Measurements from ENCODE around the gene CFAP298. TPM values are rescaled to one million over a fixed set of nuclear protein-coding genes. Genes with fewer than 3 reads are reported as not detected.

CFAP298 gene
- polyA plus RNA-seq, 3 donors = 18.7 to 28.7 (median 26.5) TPM

DNA sequence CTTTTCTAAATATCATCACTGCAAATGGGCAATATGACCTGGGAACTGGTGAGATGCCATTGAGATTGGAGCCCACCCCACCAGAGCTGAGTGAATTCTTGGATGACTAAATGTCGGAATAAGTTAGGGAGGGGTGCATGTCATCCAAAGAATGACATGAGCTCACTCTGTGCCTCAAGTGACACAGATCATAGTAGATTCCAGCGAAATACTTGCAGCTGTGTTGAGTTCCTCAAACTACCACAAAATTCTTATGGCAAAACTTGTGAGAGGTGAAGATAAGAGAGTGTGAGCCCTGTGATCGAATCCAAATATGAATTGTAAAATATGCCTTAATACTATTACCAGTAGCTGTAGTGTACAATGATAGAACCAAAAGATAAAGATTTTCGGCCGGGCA is 24.5 kb downstream of the CFAP298 start:
- no peak overlapping the region for H3K27ac ChIP-seq (ENCODE audit: low read depth in 1 of 2, low read length in 2 of 2)
- no peaks in the 10 kb centered on the region for H3K9me3 Mint-ChIP-seq
- H3K36me3 ChIP-seq (replicated peaks in 1 of 2; ENCODE audit: control insufficient read depth in 1 of 2, insufficient read depth in 2 of 2, low read length in 2 of 2) = no peaks in the 10 kb centered on the region
- no peaks in the 10 kb centered on the region for H3K9me3 ChIP-seq (replicated peaks in 1 of 2; ENCODE audit: control insufficient read depth in 1 of 2, insufficient read depth in 1 of 2, low read length in 2 of 2)
- no peaks in the 10 kb centered on the region for H4K20me1 ChIP-seq (ENCODE audit: insufficient read depth, low read length)
- H3K4me1 Mint-ChIP-seq = no peaks in the 10 kb centered on the region
- no peak overlapping the region for H3K27ac Mint-ChIP-seq
- no peak overlapping the region for H2AFZ ChIP-seq (ENCODE audit: insufficient read depth, low read depth, low read length, poor library complexity, severe bottlenecking)
- H3K27me3 Mint-ChIP-seq (ENCODE audit: low read depth in 3 of 3) = peaks cover 0 to 1% (median 0%) of the 10 kb centered on the region in 3 donors
- no peak for DNase-seq
- no peaks in the 10 kb centered on the region for H3K79me2 ChIP-seq (ENCODE audit: insufficient read depth, low read length)
- no peak overlapping the region for H3K4me3 ChIP-seq (replicated peaks in 1 of 3; ENCODE audit: low read depth in 2 of 3, low read length in 3 of 3)
- no peaks in the 10 kb centered on the region for H3K27me3 ChIP-seq (ENCODE audit: control insufficient read depth in 2 of 2, insufficient read depth in 2 of 2, low read length in 2 of 2)
- no CpG with 5 or more reads among the region's 5 CpGs for WGBS (ENCODE audit: insufficient coverage)
- TF ChIP-seq, protein P1, sequence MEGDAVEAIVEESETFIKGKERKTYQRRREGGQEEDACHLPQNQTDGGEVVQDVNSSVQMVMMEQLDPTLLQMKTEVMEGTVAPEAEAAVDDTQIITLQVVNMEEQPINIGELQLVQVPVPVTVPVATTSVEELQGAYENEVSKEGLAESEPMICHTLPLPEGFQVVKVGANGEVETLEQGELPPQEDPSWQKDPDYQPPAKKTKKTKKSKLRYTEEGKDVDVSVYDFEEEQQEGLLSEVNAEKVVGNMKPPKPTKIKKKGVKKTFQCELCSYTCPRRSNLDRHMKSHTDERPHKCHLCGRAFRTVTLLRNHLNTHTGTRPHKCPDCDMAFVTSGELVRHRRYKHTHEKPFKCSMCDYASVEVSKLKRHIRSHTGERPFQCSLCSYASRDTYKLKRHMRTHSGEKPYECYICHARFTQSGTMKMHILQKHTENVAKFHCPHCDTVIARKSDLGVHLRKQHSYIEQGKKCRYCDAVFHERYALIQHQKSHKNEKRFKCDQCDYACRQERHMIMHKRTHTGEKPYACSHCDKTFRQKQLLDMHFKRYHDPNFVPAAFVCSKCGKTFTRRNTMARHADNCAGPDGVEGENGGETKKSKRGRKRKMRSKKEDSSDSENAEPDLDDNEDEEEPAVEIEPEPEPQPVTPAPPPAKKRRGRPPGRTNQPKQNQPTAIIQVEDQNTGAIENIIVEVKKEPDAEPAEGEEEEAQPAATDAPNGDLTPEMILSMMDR (IDR thresholded peaks at IDR 0.05) = no peak
- H3K4me3 Mint-ChIP-seq = no peak overlapping the region
- no peak overlapping the region for H3K9ac ChIP-seq (ENCODE audit: insufficient read depth, low read length, poor library complexity, severe bottlenecking)
- no peaks in the 10 kb centered on the region for H3K36me3 Mint-ChIP-seq
- H3K4me1 ChIP-seq (ENCODE audit: control insufficient read depth in 1 of 2, insufficient read depth in 2 of 2, low read length in 2 of 2) = no peaks in the 10 kb centered on the region
- no peak overlapping the region for H3K4me2 ChIP-seq (replicated peaks; ENCODE audit: extremely low read depth, low read length, poor library complexity, severe bottlenecking)
- intact Hi-C loops (cut with micrococcal nuclease) = no loop called here

GRCh38 chr21:32587120-32587519 is 25.1 kb downstream of the CFAP298 start:
- TF ChIP-seq, protein P1 (IDR thresholded peaks at IDR 0.05) = no peak
- Histone ChIP-seq H3K27me3 (ENCODE audit: control insufficient read depth in 2 of 2, insufficient read depth in 2 of 2, low read length in 2 of 2) (no peaks in the 10 kb centered on the region), H2AFZ (ENCODE audit: insufficient read depth, low read depth, low read length, poor library complexity, severe bottlenecking) (no peak overlapping the region), H3K4me1 (ENCODE audit: control insufficient read depth in 1 of 2, insufficient read depth in 2 of 2, low read length in 2 of 2) (no peaks in the 10 kb centered on the region), H3K36me3 (replicated peaks in 1 of 2; ENCODE audit: control insufficient read depth in 1 of 2, insufficient read depth in 2 of 2, low read length in 2 of 2) (no peaks in the 10 kb centered on the region), H3K4me3 (replicated peaks in 1 of 3; ENCODE audit: low read depth in 2 of 3, low read length in 3 of 3) (no peak overlapping the region), H3K27ac (ENCODE audit: low read depth in 1 of 2, low read length in 2 of 2) (no peak overlapping the region), H4K20me1 (ENCODE audit: insufficient read depth, low read length) (no peaks in the 10 kb centered on the region), H3K9me3 (replicated peaks in 1 of 2; ENCODE audit: control insufficient read depth in 1 of 2, insufficient read depth in 1 of 2, low read length in 2 of 2) (no peaks in the 10 kb centered on the region), H3K79me2 (ENCODE audit: insufficient read depth, low read length) (no peaks in the 10 kb centered on the region), H3K4me2 (replicated peaks; ENCODE audit: extremely low read depth, low read length, poor library complexity, severe bottlenecking) (no peak overlapping the region), H3K9ac (ENCODE audit: insufficient read depth, low read length, poor library complexity, severe bottlenecking) (no peak overlapping the region)
- intact Hi-C loops (cut with micrococcal nuclease) = no loop called here
- H3K27ac Mint-ChIP-seq = no peak overlapping the region
- peaks cover 0 to 1% (median 1%) of the 10 kb centered on the region in 3 donors for H3K27me3 Mint-ChIP-seq (ENCODE audit: low read depth in 3 of 3)
- 93% methylated on average over 9 of the region's 13 CpGs for WGBS (ENCODE audit: insufficient coverage)
- H3K4me3 Mint-ChIP-seq = no peak overlapping the region
- no peaks in the 10 kb centered on the region for H3K4me1 Mint-ChIP-seq
- no peaks in the 10 kb centered on the region for H3K9me3 Mint-ChIP-seq
- no peaks in the 10 kb centered on the region for H3K36me3 Mint-ChIP-seq
- DNase-seq = no peak

All from CD14-positive monocyte (primary cell).